Prostate gland (tissue), 2 donors: ENCODE data around the gene BCAS3.

Source experiments
- CTCF ChIP-seq, 4 experiments: fragments of 200-600 bp in 2 of 4; fragments of 450-650 bp in 2 of 4; sonication (generic) in 2 of 4; IDR thresholded peaks; 1 replicate in 3 of 4; 2 replicates in 1 of 4; pipeline ENCODE4 v1.5.1; 2016 to 2019; ENCODE audit warnings: antibody characterized with exemption in 4 of 4, mild to moderate bottlenecking in 2 of 4, moderate library complexity in 2 of 4
- POLR2AphosphoS5 ChIP-seq: sonication (generic); formaldehyde crosslinking; IDR thresholded peaks from one replicate; pipeline ENCODE4 v1.6.1; 2017; ENCODE audit warnings: antibody characterized with exemption

GRCh38 chr17:61196302-61196704 lies 518.7 kb downstream of the BCAS3 start:
- TF ChIP-seq POLR2AphosphoS5 = no peak
- no peak for TF ChIP-seq CTCF (IDR thresholded peaks at IDR 0.05)
